SW480 (cell line): ENCODE data around the gene TSHR.
"Not testable (repeated sequence)": the region's sequence is repeated elsewhere in the genome, so short reads cannot be mapped to it uniquely, and the experiment has no call there.

Experiments used
- DNase-seq: peaks from one replicate; pipeline ENCODE4 v3.0.0-alpha.2; 2016; ENCODE audit warnings: low spot score

Gene TSHR

DNA sequence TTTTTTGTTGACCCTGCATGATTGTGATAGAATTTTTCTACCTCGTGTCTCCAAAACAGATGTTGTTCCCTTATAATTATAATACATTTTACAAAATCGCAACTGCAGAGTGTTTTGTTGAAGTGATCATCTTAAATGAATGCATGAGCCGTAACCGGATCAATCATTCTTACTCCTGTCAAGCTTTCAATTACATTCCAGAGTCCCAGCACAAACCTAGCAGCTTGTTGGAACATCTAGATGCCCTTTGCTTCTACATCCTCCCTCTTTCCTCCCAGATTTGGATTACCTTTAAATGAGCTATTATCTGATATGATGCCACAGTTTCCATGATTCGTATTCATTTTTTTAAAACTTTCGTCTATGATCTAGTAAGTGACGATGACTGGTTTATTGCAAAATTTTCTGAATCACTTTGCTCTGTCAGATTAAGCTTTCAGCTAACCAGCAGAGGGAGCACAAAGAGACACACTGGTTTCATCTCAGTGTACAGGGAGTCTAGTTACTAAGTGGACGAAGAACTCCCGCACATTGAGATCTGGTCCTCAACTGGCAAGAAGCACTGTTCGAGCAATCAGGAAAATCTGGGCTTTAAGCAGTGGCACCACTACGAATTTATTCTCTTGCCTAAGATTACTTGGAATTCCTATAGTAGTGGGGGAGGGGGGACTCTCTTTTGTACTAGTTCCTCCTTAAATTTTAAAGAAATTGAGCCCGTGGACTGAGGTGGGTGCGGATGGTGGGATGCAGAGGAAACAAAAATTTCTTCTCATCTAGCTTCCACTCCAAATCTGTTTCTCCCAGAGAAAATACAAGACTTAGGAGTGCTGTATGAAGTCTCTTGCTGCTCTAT lies 40.9 kb downstream of the TSHR start:
- peak; percentile 79 for DNase-seq

DNA sequence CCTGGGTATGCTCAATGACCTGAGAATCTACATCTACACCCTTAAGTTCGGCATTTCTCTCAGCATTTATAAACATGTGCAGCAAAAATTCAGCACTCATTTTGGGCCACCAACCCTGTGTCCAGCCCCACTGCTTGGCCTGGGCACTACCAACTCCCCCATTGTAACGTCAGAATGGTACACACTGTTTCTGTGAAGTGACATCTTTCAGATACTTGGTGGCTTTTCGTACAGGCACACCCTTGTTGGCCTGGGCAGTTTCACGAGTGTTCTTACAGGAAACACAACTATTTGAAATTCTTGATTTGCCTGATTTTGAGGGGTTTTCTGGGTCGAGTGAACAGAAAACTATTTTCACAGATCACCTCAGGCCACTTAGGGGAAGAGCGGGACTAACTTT lies 46.0 kb downstream of the TSHR start:
- DNase-seq, result no peak

DNA sequence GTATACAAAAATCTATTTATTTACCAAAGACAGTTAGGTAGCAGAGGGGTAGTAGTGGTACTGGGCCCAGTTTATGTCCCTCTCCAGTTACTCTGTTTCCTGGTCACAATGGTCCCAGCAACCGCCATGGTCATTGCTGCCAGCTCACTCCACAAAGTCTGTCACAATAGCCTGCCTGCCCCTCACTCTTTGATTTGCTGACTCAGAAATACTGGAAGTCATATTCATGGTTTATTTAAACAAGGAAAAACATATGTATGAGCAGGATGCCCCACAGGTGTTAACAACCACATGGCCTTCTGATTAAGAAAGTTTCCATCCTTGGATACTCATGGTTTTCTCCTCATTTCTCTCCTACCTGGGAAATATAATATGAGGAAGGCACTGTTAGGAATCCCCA lies 49.2 kb downstream of the TSHR start:
- DNase-seq, result no peak

DNA sequence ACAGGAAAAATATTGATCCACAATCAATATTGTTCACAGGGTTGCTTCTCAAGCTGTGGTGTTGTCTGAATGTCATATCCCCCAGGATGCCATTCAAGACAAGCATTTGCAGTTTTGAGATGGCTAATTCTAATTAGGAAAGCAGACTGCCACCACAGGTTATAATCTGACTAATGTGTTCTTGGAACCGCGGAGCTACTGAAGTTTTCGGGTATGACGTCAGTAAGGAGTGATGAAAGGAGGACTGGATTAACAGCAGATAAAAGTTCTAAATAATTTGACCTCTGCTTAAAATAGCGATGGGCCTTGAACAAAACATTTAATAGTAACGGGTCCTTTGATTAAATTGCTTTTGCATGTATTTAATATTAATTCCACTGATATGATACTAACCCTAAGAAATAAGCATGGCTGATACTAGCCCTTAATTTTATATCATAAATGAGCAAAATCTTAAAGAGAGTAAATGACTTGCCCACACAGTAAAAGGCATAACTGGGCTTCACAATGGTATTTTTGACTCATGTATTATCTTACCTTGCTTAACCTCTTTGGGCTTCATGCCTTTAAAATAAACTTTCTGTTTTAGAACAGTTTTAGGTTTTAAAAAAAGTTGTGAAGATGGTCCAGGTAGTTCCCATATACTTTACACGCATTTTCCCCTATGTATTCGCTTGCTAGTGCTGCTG lies 50.3 kb downstream of the TSHR start:
- DNase-seq, result no peak

DNA sequence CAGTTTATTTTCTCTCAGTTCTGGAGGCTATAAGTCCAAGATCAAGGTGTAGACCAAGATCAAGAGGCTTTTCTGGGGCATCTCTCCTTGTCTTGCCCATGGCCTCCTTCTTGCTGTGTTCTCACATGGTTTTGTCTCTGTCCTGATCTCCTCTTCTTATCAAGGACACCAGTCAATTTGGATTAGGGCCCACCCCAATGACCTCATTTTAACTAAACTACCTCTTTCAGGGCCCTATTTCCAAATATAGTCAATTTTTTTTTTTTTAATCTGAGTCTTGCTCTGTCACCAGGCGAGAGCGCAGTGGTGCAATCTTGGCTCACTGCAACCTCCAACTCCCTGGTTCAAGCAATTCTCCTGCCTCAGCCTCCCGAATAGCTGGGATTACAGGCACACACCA lies 50.8 kb downstream of the TSHR start:
- DNase-seq, result no peak

DNA sequence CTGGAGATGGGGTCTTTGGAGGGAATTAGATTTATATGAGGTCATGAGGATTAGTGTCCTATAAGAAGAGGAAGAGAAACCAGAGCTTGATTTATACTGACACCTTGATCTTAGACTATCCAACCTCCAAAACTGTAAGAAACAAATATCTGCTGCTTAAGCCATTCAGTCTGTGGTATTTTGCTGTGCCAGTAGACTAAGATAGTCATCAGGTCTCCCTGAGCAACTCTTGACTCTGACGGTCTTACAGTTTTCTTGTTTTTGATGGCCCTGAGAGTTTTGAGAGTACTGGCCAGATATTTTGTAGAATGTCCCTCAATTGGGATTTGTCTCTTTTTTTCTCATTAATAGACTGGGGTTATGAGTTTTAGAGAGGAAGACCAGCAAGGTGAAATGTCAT lies 51.7 kb downstream of the TSHR start:
- no peak for DNase-seq

DNA sequence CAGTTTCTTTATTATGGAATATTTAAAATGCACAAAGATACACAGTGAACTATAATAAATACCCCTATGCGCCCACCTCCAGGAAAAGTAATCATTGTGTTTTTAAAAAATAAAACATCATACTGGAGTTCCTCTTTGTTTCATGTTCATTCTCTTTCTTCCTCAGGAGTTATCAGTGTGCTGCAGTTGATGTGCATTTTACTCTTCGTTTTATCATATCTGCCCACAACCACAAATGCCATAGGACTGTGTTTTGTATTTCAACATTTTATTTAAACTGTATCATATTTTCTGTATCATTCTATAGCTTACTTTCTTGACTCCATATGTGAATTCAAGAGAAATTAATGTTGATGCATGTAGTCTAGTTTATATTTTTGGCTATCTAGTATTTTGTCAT lies 53.9 kb downstream of the TSHR start:
- no peak for DNase-seq

DNA sequence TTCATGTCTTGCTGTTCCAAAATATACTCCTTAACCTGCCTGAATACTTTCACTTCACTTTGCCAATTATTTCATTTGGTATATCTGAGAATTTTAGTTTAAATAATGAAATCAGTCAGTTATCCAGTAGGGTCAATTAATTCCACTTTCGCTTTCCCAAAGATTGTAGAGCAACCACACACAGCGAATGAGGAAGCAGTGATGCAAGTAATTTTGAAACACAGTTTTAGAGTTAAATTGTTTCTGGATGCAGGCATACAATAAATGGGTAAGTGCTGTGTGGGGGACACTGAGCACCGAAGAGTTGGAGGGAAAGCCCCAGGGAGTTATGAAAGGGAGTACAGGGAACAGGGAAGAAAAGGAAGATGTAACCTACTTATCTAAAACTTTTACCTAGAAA lies 62.8 kb downstream of the TSHR start:
- no peak for DNase-seq

DNA sequence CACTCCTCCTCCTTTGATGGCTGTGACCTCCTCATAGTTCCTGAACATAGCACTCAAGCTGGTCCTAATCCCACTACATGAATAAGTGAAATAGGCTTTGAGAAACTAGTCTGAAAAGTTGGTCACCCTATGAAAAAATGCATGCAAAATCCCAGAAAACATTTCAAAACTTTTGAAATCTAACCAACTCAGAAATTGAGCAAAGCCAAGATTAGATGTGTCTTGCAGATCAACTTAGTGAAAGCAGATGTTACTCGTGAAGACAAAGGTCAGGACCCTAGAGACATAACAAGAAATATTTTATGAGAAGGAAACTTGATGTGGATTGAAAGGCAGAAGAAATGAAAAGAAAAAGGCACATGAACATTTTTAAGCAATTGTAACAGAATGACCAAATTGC lies 63.3 kb downstream of the TSHR start:
- no peak for DNase-seq

DNA sequence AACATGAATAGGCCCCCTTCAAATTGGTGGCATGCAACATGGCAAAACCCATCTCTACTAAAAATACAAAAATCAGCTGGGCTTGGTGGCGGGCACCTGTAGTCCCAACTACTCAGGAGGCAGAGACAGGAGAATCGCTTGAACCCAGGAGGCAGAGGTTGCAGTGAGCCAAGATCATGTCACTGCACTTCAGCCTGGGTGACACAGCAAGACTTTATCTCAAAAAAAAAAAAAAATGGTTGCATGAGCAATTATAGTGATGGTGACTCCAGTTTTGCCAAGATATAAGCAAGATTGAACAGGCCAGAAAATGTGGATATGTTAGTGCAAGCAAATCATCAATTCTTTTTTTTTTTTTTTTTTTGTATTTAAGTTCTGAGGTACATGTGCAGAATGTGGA lies 63.7 kb downstream of the TSHR start:
- DNase-seq, result not testable (repeated sequence)

DNA sequence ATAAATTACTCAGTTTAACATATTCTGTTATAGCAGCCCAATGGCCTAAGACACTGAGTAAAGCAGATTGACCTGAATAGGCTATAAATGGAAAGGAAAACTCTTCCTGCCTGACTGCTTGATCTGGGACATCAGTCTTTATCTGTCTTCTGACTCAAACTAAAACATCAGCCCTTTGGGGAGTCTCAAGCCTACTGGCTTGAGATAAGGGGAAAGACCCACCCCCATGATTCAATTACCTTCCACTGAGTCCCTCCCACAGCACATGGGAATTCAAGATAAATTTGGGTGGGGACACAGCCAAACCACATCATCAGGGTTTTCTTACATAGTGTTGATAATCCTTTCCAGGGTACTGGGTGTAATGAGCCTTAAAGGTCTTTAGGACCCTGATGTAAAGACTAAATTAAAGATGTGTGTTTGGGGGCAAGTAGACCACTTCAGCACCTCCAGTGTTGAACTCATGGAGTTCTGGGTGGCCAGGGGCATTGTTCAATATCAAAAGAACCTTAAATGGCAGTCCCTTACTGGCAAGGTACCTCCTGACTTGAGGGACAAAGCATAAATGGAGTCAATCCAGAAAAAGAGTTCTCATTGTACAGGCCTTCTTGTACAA lies 67.8 kb downstream of the TSHR start:
- DNase-seq, result no peak

DNA sequence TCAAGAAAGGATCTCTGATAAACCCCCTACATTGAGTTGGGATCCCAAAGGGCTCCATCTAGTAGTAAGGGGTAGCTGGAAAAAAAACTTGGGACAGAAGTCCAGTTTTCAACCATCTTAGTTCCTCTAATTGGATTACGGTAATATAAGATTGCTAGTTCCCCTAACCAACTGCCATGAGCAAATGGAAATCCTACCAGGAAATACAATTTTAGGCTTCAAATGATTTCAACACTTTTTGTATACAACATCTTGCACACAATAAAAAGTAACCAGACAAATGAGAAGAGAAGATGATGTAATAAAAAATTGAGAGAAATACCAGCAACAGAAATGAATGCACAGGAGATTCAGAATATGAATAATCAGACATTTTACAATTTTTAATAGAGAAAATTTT lies 73.0 kb downstream of the TSHR start:
- DNase-seq, result no peak

DNA sequence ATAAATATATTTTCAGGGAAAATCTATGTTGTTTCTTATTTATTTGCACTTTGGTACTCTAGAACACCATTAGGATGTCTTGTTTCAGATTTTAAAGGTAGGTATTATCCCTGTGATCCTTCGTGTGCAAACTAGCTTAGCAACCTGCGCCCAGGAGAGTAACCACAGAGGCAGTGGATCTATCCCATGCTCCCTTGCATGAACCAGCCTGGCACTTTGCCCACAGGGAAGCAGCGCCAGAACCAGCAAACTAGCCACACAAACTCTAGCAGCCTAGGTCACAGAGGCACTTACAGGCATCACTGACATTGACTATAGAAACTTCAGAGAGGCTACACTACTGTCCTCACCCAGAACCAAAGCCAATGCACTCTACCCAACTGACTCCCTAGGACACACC lies 76.1 kb downstream of the TSHR start:
- DNase-seq, result no peak

DNA sequence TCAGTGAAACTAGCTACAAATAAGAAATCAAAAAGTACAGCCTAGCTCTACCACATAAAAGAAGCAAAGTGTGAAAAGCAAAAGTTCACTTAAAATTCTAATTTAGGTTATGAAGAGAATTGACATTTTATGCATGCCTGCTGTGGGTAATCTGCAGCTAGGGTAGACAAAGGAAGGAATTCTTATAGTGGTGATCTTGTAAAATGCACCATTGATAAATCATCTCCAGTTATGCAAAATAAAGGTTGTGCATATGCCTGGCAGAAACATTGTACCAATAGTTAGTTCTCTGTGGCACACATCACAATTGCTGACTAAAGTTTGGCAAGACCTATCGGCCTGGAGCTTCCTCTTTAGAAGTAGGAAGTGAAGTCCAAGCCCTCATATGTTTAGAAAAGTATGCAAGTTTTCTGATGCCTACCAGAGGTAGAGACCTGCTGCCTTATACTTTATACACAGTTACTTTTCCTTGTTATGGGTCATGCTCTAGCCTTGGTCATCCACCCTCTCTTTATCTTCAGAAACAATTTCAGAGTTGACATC lies 78.3 kb downstream of the TSHR start:
- no peak for DNase-seq

DNA sequence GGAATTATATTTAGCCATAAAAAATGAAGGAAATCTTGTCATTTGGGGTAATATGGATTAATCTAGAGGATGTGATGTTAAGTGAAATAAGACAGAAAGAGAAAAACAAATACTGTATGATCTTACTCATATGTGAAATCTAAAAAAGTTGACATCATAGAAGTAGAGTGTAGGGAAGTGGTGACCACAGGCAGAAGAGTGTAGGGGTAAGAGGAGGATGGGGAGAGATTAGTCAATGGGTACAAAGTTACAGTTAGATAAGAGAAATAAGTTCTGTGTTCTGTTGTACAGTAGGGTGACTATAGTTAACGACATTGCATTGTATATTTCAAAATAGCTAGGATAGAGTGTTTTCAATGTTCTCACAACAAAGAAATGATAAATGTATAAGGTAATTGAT lies 87.0 kb downstream of the TSHR start:
- DNase-seq, result no peak

DNA sequence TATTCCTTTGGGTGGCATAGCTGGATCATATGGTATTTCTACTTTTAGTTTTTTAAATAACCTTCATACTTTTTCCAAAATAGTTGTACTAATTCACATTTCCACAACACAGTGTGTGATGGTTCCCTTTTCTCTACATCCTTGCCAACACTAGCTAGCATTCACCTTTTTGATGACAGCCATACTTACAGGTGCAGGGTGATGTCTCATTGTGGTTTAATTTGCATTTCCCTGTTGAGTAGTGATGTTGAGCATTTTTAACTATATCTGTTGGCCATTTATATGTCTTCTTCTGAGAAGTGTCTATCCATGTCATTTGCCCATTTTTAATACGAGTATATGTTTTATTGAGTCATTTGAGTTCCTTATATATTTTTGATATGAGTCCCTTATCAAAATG lies 96.1 kb downstream of the TSHR start:
- DNase-seq, result no peak

DNA sequence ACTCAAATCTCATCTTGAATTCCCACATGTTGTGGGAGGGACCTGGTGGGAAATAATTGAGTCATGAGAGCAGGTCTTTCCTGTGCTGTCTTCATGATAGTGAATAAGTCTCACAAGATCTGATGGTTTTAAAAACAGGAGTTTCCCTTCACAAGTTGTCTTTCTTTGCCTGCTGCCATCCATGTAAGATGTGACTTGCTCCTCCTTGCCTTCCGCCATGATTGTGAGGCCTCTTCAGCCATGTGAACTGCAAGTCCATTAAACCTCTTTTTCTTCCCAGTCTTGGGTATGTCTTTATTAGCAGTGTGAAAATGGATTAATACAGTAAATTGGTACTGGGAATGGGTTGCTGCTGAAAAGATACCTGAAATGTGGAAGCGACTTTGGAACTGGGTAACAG lies 98.6 kb downstream of the TSHR start:
- DNase-seq, result not testable (repeated sequence)

DNA sequence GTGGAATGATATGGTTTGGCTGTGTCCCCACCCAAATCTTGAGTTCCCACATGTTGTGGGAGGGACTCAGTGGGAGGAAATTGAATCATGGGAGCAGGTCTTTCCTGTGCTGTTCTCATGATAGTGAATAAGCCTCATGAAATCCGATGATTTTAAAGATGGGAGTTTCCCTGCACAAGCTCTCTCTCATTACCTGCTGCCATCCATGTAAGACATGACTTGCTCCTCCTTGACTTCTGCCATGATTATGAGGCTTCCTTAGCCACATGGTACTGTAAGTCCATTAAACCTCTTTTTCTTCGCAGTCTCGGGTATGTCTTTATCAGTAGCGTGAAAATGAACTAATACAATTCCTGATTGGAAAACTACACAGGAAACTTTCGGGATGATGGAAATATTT lies 100.5 kb downstream of the TSHR start:
- no peak for DNase-seq

DNA sequence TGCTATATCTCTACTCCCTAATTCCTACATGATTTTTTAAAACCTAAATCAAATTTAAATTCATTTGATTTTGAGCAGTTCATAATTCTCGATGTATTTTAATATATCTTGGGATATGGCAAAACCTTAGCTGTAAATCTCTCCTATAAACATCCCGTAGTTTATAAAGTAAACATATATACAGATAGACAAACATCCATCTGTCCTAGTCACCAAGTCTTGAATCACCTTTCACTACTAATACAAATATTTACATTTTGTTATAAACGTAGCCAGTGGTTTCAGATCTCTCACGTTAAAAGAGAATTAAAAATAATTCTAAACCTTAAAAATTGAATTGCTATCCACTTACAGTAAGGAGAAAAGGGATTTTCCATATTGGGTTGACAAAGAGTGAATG lies 107.0 kb downstream of the TSHR start:
- DNase-seq, result no peak

DNA sequence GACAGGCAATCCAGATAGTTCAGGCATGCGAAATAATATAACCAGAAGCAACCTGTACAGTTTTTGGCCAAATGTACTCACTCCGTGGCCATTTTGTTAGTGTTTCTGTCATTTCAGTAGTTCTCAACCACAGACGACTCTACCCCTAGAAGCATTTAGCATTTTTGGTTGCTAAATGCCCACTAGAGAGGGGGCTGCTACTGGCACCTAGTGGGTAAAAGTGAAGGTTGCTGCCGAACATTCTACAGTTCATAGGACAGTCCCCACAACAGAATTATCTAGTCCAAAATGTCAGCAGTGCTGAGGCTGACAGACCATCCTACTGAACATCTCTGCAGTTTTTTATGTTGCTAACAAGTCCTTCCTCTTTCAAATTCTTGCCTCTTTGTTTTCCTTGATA lies 107.4 kb downstream of the TSHR start:
- DNase-seq, result peak; percentile 36

DNA sequence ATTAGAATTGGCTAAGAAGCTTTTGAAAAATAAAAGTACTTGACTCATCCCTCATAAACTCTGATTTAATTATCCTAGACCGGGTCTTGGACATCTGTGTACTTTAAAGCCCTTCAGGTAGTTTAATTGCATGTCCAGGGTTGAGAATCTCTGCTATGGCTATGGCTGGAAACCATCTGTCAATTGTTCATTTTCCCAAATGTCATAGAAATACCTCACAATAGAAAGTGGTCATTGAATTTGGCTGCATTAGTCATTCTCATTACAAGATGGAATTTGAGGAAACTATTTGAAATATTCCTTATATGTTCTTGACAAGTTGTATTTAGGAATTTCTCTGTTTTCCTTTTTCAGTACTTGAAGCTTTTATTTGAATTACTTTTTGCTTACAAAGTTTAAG lies 111.3 kb downstream of the TSHR start:
- DNase-seq, result no peak

DNA sequence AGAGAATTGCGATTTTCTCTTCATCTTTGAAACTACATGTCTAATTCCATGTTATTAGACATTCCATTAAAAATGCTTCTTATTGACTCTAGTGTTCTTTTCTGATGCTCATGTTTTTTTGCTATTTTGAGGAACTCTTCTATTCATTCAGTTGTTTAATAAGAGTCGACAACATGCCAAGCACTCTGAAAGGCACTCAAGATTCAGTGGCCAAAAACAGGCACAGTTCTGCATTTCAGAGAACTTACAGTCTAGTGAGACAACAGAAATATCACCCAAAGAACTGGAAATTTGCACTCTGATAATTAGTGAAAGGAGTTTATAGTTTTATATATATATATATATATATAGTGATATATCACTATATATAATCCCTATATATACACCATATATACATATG lies 111.7 kb downstream of the TSHR start:
- DNase-seq, result no peak

DNA sequence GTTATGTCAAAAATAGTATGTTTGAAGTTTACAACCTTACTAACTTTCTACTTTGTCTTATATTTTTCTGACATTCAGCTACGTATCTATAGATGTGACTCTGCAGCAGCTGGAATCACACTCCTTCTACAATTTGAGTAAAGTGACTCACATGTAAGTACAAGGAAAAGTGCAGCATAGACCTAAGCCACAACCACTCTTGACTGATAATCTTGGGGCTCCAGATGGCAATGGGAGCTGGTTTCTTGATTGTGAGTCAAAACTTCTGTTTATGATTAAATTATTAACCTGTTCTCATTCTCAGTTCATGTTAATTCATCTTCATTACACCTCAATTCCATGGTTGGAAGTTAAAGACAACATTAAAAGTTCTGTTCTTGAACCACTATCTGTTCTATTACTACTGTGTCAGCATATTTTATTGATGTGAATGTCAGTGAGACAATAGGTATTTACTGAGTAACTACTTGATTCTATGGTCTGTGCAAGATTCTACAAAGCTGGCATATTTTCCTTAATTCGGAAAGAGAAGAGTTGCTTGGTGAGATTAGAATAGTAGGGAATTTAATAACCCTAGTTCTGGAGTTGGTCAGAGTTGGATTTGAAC lies 112.9 kb downstream of the TSHR start:
- no peak for DNase-seq
